ENCODE data around the gene OXLD1. TPM values are rescaled to one million over a fixed set of nuclear protein-coding genes. Genes with fewer than 3 reads are reported as not detected.

The OXLD1 gene
- total RNA-seq, 1 experiment from 2014 or later = 75.9 TPM

GRCh38 chr17:81662002-81662401 is 4.4 kb downstream of the OXLD1 start (continued):
- TF ChIP-seq, protein P1, sequence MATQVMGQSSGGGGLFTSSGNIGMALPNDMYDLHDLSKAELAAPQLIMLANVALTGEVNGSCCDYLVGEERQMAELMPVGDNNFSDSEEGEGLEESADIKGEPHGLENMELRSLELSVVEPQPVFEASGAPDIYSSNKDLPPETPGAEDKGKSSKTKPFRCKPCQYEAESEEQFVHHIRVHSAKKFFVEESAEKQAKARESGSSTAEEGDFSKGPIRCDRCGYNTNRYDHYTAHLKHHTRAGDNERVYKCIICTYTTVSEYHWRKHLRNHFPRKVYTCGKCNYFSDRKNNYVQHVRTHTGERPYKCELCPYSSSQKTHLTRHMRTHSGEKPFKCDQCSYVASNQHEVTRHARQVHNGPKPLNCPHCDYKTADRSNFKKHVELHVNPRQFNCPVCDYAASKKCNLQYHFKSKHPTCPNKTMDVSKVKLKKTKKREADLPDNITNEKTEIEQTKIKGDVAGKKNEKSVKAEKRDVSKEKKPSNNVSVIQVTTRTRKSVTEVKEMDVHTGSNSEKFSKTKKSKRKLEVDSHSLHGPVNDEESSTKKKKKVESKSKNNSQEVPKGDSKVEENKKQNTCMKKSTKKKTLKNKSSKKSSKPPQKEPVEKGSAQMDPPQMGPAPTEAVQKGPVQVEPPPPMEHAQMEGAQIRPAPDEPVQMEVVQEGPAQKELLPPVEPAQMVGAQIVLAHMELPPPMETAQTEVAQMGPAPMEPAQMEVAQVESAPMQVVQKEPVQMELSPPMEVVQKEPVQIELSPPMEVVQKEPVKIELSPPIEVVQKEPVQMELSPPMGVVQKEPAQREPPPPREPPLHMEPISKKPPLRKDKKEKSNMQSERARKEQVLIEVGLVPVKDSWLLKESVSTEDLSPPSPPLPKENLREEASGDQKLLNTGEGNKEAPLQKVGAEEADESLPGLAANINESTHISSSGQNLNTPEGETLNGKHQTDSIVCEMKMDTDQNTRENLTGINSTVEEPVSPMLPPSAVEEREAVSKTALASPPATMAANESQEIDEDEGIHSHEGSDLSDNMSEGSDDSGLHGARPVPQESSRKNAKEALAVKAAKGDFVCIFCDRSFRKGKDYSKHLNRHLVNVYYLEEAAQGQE (IDR thresholded peaks at IDR 0.05; ENCODE audit: low read depth) = no peak
- no peak for TF ChIP-seq SP1 (IDR thresholded peaks at IDR 0.05; ENCODE audit: low read depth)

GRCh38 chr17:81660441-81660840 is 6.0 kb downstream of the OXLD1 start:
- Histone ChIP-seq H2AFZ (ENCODE audit: low read depth, low read length, poor library complexity, severe bottlenecking) (no peak overlapping the region), H3K27ac (ENCODE audit: low read depth, low read length) (no peak overlapping the region), H3K4me2 (ENCODE audit: low read length) (no peak overlapping the region), H3K9me3 (ENCODE audit: control insufficient read depth in 1 of 2, insufficient read depth in 1 of 2, low read depth in 1 of 2, low read length in 2 of 2) (no peaks in the 10 kb centered on the region), H3K36me3 (ENCODE audit: control insufficient read depth in 1 of 2, insufficient read depth in 2 of 2, low read length in 2 of 2) (peaks cover 0 to 10% of the 10 kb centered on the region in 2 experiments; a peak in 1 of 4 replicates), H4K20me1 (ENCODE audit: insufficient read depth) (no peaks in the 10 kb centered on the region), H3K9ac (ENCODE audit: low read length) (no peak overlapping the region), H3K9me2 (ENCODE audit: insufficient read depth) (no peaks in the 10 kb centered on the region), H3K4me3 (replicated peaks in 1 of 2; ENCODE audit: low read depth in 1 of 2, low read length in 2 of 2) (no peak overlapping the region), H3K27me3 (ENCODE audit: insufficient read depth, low read length) (no peaks in the 10 kb centered on the region), H3K4me1 (ENCODE audit: control insufficient read depth in 1 of 2, insufficient read depth in 2 of 2, low read length in 2 of 2) (peaks cover 28 to 30% of the 10 kb centered on the region in 2 experiments), H3K79me2 (ENCODE audit: insufficient read depth, low read length) (peaks cover 9% of the 10 kb centered on the region)
- ChIA-PET RAD21 (ENCODE audit: low non-redundant PET in 1 of 2, low total read pairs in 2 of 2, uncharacterized antibody in 2 of 2, unreplicated experiment in 2 of 2) (no interaction called here), CTCF (no interaction called here), POLR2A (interaction anchor here (1.1 kb wide), 1 partner anchor 23 kb away, joined by 3 read pairs; the partner anchor contains the start of genes ARL16 and HGS)
- DNase-seq (ENCODE audit: low read depth, low spot score) (no peak), ATAC-seq (no peak)
- no TSS peak for BruUV-seq (replicated peaks)
- intact Hi-C loops (cut with micrococcal nuclease) = no loop called here
- no peak for TF ChIP-seq POLR2A (IDR thresholded peaks at IDR 0.05; ENCODE audit: borderline replicate concordance, extremely low read depth, insufficient read depth, insufficient read length)
- TF ChIP-seq, protein P1 (IDR thresholded peaks at IDR 0.05; ENCODE audit: low read depth) = no peak
- no peak for TF ChIP-seq ELF1 (IDR thresholded peaks at IDR 0.05; ENCODE audit: borderline replicate concordance, low read depth)
- no peak for TF ChIP-seq EZH2phosphoT487 (IDR thresholded peaks at IDR 0.05; ENCODE audit: borderline replicate concordance)
- TF ChIP-seq CEBPB (IDR thresholded peaks at IDR 0.05; ENCODE audit: low read depth) = no peak
- no peak for TF ChIP-seq CBX3 (IDR thresholded peaks at IDR 0.05; ENCODE audit: low read depth)
- TF ChIP-seq SRF (IDR thresholded peaks at IDR 0.05; ENCODE audit: low read depth) = no peak
- TF ChIP-seq ZFX (IDR thresholded peaks at IDR 0.05) = no peak
- TF ChIP-seq, protein P2, sequence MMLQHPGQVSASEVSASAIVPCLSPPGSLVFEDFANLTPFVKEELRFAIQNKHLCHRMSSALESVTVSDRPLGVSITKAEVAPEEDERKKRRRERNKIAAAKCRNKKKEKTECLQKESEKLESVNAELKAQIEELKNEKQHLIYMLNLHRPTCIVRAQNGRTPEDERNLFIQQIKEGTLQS (IDR thresholded peaks at IDR 0.05) = no peak
- TF ChIP-seq ZNF274 (IDR thresholded peaks at IDR 0.05; ENCODE audit: low read depth, low read length) = no peak
- TF ChIP-seq, protein P3, sequence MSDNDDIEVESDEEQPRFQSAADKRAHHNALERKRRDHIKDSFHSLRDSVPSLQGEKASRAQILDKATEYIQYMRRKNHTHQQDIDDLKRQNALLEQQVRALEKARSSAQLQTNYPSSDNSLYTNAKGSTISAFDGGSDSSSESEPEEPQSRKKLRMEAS (IDR thresholded peaks at IDR 0.05) = no peak
- TF ChIP-seq ZBTB33 (IDR thresholded peaks at IDR 0.05; ENCODE audit: extremely low read depth, insufficient replicate concordance, low read length) = no peak
- no peak for TF ChIP-seq EGR1 (IDR thresholded peaks at IDR 0.05; ENCODE audit: low read depth)
- no peak for TF ChIP-seq RAD21 (IDR thresholded peaks at IDR 0.05; ENCODE audit: low read depth)
- TF ChIP-seq SP1 (IDR thresholded peaks at IDR 0.05; ENCODE audit: low read depth) = no peak
- no peak for TF ChIP-seq JUND (IDR thresholded peaks at IDR 0.05)
- no peak for TF ChIP-seq TCF7L2 (IDR thresholded peaks at IDR 0.05; ENCODE audit: borderline replicate concordance, extremely low read depth, insufficient read depth, insufficient read length)

All from HCT116 (cell line).